Measurements from ENCODE around the gene RPS19BP1.

DNA sequence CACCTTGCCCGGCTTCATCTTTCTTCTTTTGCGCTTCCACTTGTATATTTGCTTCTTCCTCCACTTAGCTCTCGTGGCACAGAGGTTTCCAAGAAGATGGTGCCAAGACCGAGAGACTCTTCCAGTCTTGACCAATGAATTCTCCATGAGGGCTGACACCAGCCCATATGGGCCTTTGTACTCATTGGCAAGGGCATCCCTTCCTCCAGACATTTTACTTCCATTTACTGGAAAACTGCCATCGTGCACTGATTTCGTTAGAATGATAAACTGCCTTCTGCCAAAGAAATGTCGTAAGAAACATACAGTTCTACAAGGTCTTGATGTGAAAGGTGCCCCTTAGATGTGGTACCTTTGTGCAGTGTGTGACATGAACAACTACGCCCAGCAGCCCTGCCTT lies 35.1 kb downstream of the RPS19BP1 start:
- TF ChIP-seq, protein P1, sequence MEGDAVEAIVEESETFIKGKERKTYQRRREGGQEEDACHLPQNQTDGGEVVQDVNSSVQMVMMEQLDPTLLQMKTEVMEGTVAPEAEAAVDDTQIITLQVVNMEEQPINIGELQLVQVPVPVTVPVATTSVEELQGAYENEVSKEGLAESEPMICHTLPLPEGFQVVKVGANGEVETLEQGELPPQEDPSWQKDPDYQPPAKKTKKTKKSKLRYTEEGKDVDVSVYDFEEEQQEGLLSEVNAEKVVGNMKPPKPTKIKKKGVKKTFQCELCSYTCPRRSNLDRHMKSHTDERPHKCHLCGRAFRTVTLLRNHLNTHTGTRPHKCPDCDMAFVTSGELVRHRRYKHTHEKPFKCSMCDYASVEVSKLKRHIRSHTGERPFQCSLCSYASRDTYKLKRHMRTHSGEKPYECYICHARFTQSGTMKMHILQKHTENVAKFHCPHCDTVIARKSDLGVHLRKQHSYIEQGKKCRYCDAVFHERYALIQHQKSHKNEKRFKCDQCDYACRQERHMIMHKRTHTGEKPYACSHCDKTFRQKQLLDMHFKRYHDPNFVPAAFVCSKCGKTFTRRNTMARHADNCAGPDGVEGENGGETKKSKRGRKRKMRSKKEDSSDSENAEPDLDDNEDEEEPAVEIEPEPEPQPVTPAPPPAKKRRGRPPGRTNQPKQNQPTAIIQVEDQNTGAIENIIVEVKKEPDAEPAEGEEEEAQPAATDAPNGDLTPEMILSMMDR (IDR thresholded peaks at IDR 0.05), result no peak
- TF ChIP-seq POLR2A (IDR thresholded peaks at IDR 0.05) (no peak), EP300 (IDR thresholded peaks at IDR 0.05) (no peak), POLR2AphosphoS5 (IDR thresholded peaks at IDR 0.05) (no peak)
